IMR-90 (cell line): ENCODE data around the gene ADAMTS9.

Source experiments
- BHLHE40 ChIP-seq: fragments of 150-350 bp; IDR thresholded peaks from 2 replicates; pipeline ENCODE4 v1.6.1; 2016; ENCODE audit warnings: mild to moderate bottlenecking, low read depth, low read length
- MAFK ChIP-seq: IDR thresholded peaks from 2 replicates; pipeline ENCODE4 v1.6.1; 2012; ENCODE audit warnings: low read depth, low read length, improper control_type of control experiment
- MAZ ChIP-seq: IDR thresholded peaks from 2 replicates; pipeline ENCODE4 v1.6.1; 2012; ENCODE audit warnings: low read depth, mild to moderate bottlenecking, low read length, improper control_type of control experiment, moderate library complexity, borderline replicate concordance
- POLR2A ChIP-seq: IDR thresholded peaks from 2 replicates; pipeline ENCODE4 v1.6.1; 2012; ENCODE audit warnings: mild to moderate bottlenecking, low read depth, low read length
- TF ChIP-seq, protein P1 (sequence below): conservative IDR thresholded peaks from 2 replicates; pipeline ENCODE4 v1.5.1; 2012; ENCODE audit warnings: mild to moderate bottlenecking, low read depth, low read length, improper control_type of control experiment
- TF ChIP-seq, protein P2 (sequence below): fragments of 150-350 bp; IDR thresholded peaks from 2 replicates; pipeline ENCODE4 v1.6.1; 2017; ENCODE audit warnings: mild to moderate bottlenecking, antibody characterized with exemption, low read length, low read depth
- TF ChIP-seq, protein P3 (sequence below): fragments of 150-350 bp; IDR thresholded peaks from 2 replicates; pipeline ENCODE4 v1.6.1; 2016; ENCODE audit warnings: low read depth, mild to moderate bottlenecking, low read length, moderate library complexity, borderline replicate concordance

DNA sequence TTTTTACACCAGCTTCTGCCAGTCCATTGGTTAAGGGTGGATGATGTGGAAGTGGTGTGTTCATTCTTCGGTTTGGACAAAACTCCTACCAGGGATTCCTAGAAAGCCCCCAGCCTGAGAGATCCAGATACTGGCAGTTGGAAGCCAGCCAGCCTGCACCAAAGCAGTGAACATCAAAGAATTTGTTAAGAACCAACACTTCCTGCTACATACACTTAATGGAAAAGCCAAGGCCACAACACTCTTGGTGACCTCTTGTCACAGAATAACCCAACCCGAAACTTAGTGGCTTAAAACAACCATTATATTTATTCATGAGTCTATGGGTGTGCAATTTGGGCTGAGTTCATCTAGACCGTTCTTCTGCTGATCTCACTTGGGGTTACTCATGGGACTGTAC, 42.9 kb upstream of the ADAMTS9 start:
- TF ChIP-seq, protein P1, sequence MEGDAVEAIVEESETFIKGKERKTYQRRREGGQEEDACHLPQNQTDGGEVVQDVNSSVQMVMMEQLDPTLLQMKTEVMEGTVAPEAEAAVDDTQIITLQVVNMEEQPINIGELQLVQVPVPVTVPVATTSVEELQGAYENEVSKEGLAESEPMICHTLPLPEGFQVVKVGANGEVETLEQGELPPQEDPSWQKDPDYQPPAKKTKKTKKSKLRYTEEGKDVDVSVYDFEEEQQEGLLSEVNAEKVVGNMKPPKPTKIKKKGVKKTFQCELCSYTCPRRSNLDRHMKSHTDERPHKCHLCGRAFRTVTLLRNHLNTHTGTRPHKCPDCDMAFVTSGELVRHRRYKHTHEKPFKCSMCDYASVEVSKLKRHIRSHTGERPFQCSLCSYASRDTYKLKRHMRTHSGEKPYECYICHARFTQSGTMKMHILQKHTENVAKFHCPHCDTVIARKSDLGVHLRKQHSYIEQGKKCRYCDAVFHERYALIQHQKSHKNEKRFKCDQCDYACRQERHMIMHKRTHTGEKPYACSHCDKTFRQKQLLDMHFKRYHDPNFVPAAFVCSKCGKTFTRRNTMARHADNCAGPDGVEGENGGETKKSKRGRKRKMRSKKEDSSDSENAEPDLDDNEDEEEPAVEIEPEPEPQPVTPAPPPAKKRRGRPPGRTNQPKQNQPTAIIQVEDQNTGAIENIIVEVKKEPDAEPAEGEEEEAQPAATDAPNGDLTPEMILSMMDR: no peak
- TF ChIP-seq, protein P2, sequence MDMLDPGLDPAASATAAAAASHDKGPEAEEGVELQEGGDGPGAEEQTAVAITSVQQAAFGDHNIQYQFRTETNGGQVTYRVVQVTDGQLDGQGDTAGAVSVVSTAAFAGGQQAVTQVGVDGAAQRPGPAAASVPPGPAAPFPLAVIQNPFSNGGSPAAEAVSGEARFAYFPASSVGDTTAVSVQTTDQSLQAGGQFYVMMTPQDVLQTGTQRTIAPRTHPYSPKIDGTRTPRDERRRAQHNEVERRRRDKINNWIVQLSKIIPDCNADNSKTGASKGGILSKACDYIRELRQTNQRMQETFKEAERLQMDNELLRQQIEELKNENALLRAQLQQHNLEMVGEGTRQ: no peak
- TF ChIP-seq BHLHE40: no peak
- TF ChIP-seq POLR2A: no peak
- no peak for TF ChIP-seq MAFK
- no peak for TF ChIP-seq MAZ
- TF ChIP-seq, protein P3, sequence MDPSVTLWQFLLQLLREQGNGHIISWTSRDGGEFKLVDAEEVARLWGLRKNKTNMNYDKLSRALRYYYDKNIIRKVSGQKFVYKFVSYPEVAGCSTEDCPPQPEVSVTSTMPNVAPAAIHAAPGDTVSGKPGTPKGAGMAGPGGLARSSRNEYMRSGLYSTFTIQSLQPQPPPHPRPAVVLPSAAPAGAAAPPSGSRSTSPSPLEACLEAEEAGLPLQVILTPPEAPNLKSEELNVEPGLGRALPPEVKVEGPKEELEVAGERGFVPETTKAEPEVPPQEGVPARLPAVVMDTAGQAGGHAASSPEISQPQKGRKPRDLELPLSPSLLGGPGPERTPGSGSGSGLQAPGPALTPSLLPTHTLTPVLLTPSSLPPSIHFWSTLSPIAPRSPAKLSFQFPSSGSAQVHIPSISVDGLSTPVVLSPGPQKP: no peak
